Spleen (tissue), 7 donors: ENCODE data around the gene GAPVD1.

Experiments used
- CTCF ChIP-seq, 11 experiments: fragments of 200-600 bp in 7 of 11; fragments of 450-650 bp in 4 of 11; sonication (generic) in 4 of 11; IDR thresholded peaks in 8 of 11; conservative IDR thresholded peaks in 3 of 11; 1 replicate in 7 of 11; 2 replicates in 4 of 11; pipeline versions ENCODE4 v1.4.0 to v1.8.0; 2016 to 2021; ENCODE audit warnings: antibody characterized with exemption in 11 of 11, inconsistent platforms in 4 of 11, mild to moderate bottlenecking in 1 of 11
- POLR2A ChIP-seq, 3 donors: fragments of 450-650 bp; IDR thresholded peaks; one replicate each; pipeline ENCODE4 v1.5.1; 2017; ENCODE audit warnings: antibody characterized with exemption in 3 of 3, mild to moderate bottlenecking in 1 of 3
- POLR2AphosphoS5 ChIP-seq, 3 donors: sonication (generic); formaldehyde crosslinking; IDR thresholded peaks; one replicate each; pipeline ENCODE4 v1.5.1; 2017; ENCODE audit warnings: antibody characterized with exemption in 3 of 3
- donor health status: DM: no; HTN: no; CAD: no; lungs with moderate emphysema.
- donor health status: DM: no; HTN: no; CAD: no.
- donor health status: DM: no; HTN: no; CAD: no.

DNA sequence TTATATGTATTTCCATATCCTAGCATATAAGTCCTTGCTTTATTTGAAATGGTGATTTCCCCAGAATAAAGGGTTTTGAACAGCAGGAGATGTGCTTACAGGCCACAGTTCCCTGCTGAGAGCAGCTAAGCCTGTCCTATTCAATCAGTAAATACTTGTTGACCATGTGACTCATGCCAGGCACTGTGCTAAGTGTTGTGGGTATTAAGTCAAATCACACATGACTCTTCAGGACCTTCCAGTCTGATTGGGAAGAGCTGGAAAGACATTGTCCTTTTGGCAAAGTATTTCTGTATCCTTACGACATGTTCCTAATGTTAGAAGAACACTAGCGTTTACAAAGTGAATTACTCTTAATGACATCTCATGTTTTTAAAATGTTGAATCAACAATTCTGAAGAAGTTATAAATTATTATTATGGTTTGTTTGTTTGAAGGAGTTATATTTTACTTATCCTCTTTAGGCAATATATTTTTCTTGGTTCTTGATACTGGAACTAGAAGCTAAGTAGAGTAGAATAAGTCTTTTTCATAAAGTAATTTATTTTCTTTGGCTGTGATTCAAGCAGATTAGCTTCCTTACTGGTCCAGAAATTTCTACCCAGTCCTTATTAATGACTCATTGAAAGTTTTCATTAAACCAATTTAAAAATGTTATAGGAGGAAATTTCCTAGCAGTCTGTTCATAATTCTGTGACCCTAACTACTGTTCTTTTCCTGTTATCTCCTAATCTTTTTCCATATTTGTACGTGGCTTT, 82.1 kb downstream of the GAPVD1 start:
- TF ChIP-seq CTCF (IDR thresholded peaks at IDR 0.05 in 8 of 11, conservative IDR thresholded peaks at IDR 0.05 in 3 of 11) (no peak), POLR2AphosphoS5 (IDR thresholded peaks at IDR 0.05) (no peak), POLR2A (IDR thresholded peaks at IDR 0.05) (no peak)
